H9 (cell line): Measurements from ENCODE around the gene AMD1. TPM values are rescaled to one million over a fixed set of nuclear protein-coding genes. Genes with fewer than 3 reads are reported as not detected.
A peak's percentile ranks its signal among the peaks of the same experiment; 100 is the strongest.

Experiments used
- DNase-seq: peaks from one replicate; pipeline ENCODE4 v3.0.0-alpha.2; 2017
- H2AFZ ChIP-seq: one replicate; pipeline ENCODE4 v1.6.1; 2013; ENCODE audit warnings: mild to moderate bottlenecking, low read length, control low read depth, moderate library complexity
- H2AK5ac ChIP-seq: 2 replicates; pipeline ENCODE4 v1.6.1; 2013; ENCODE audit warnings: low read length, control low read depth, mixed read lengths; ENCODE audit not compliant: insufficient read length
- H2BK120ac ChIP-seq: one replicate; pipeline ENCODE4 v1.6.1; 2013; ENCODE audit warnings: low read depth, mild to moderate bottlenecking, low read length, control low read depth, inconsistent platforms; ENCODE audit not compliant: poor library complexity, severe bottlenecking
- H2BK12ac ChIP-seq: 2 replicates; pipeline ENCODE4 v1.6.1; 2013; ENCODE audit warnings: low read length, control low read depth, mixed read lengths, low read depth; ENCODE audit not compliant: insufficient read length
- H2BK15ac ChIP-seq: 2 replicates; pipeline ENCODE4 v1.6.1; 2013; ENCODE audit warnings: low read depth, low read length, control low read depth
- H2BK20ac ChIP-seq: one replicate; pipeline ENCODE4 v1.6.1; 2013; ENCODE audit warnings: low read depth, mild to moderate bottlenecking, low read length, control low read depth, inconsistent platforms; ENCODE audit not compliant: poor library complexity, severe bottlenecking
- H2BK5ac ChIP-seq: 2 replicates; pipeline ENCODE4 v1.6.1; 2013; ENCODE audit warnings: low read length, control low read depth, mixed read lengths; ENCODE audit not compliant: insufficient read length
- H3K14ac ChIP-seq: 2 replicates; pipeline ENCODE4 v1.6.1; 2013; ENCODE audit warnings: low read length, control low read depth; ENCODE audit not compliant: insufficient read depth
- H3K18ac ChIP-seq: 2 replicates; pipeline ENCODE4 v1.6.1; 2013; ENCODE audit warnings: low read depth, mild to moderate bottlenecking, mixed read lengths, low read length, control low read depth; ENCODE audit not compliant: insufficient read length
- H3K23ac ChIP-seq: 2 replicates; pipeline ENCODE4 v1.6.1; 2013; ENCODE audit warnings: low read length, control low read depth, mixed read lengths, low read depth; ENCODE audit not compliant: insufficient read length
- H3K23me2 ChIP-seq: 2 replicates; pipeline ENCODE4 v1.6.1; 2013; ENCODE audit warnings: low read depth, mild to moderate bottlenecking, mixed read lengths, low read length, control low read depth; ENCODE audit not compliant: insufficient read length, poor library complexity, severe bottlenecking
- H3K27ac ChIP-seq: 2 replicates; pipeline ENCODE4 v1.5.1; 2013; ENCODE audit warnings: low read length, control low read depth, mixed read lengths, low read depth; ENCODE audit not compliant: insufficient read length
- H3K27me3 ChIP-seq: 2 replicates; pipeline ENCODE4 v1.6.1; 2013; ENCODE audit warnings: low read length, control low read depth, inconsistent platforms; ENCODE audit not compliant: insufficient read depth
- H3K4ac ChIP-seq: 2 replicates; pipeline ENCODE4 v1.6.1; 2013; ENCODE audit warnings: low read depth, mild to moderate bottlenecking, control low read depth, inconsistent platforms, low read length, moderate library complexity
- H3K4me1 ChIP-seq: 2 replicates; pipeline ENCODE4 v1.6.1; 2013; ENCODE audit warnings: low read length, control low read depth, inconsistent platforms; ENCODE audit not compliant: insufficient read depth
- H3K4me2 ChIP-seq: 2 replicates; pipeline ENCODE4 v1.6.1; 2013; ENCODE audit warnings: low read length, control low read depth, mixed read lengths; ENCODE audit not compliant: insufficient read length, insufficient read depth
- H3K56ac ChIP-seq: 2 replicates; pipeline ENCODE4 v1.6.1; 2013; ENCODE audit warnings: low read depth, mild to moderate bottlenecking, mixed read lengths, low read length, control low read depth; ENCODE audit not compliant: insufficient read length
- H3K79me1 ChIP-seq: 2 replicates; pipeline ENCODE4 v1.6.1; 2013; ENCODE audit warnings: low read depth, mild to moderate bottlenecking, moderate library complexity, low read length, control low read depth, inconsistent platforms; ENCODE audit not compliant: insufficient read depth, poor library complexity, severe bottlenecking
- H3K79me2 ChIP-seq: 2 replicates; pipeline ENCODE4 v1.6.1; 2013; ENCODE audit warnings: low read length, control low read depth, inconsistent platforms; ENCODE audit not compliant: insufficient read depth
- H3K9ac ChIP-seq: 2 replicates; pipeline ENCODE4 v1.6.1; 2013; ENCODE audit warnings: low read length, control low read depth, mixed read lengths; ENCODE audit not compliant: insufficient read length; ENCODE audit errors: extremely low read depth
- H3K9me3 ChIP-seq: one replicate; pipeline ENCODE4 v1.6.1; 2013; ENCODE audit warnings: low read depth, low read length, inconsistent platforms; ENCODE audit not compliant: control insufficient read depth
- H3T11ph ChIP-seq: one replicate; pipeline ENCODE4 v1.6.1; 2013; ENCODE audit warnings: mild to moderate bottlenecking, low read length, control low read depth, inconsistent platforms
- H4K20me1 ChIP-seq: one replicate; pipeline ENCODE4 v1.6.1; 2013; ENCODE audit not compliant: control insufficient read depth, insufficient read length, insufficient read depth
- H4K5ac ChIP-seq: 2 replicates; pipeline ENCODE4 v1.6.1; 2013; ENCODE audit warnings: low read depth, mild to moderate bottlenecking, mixed read lengths, low read length, control low read depth; ENCODE audit not compliant: insufficient read length
- H4K8ac ChIP-seq: replicated peaks from 2 replicates; pipeline ENCODE4 v1.6.1; 2013; ENCODE audit warnings: low read length, control low read depth, mixed read lengths, low read depth; ENCODE audit not compliant: insufficient read length
- H4K91ac ChIP-seq: 2 replicates; pipeline ENCODE4 v1.6.1; 2013; ENCODE audit warnings: low read depth, mild to moderate bottlenecking, moderate library complexity, mixed read lengths, low read length, control low read depth; ENCODE audit not compliant: insufficient read length
- H3K27ac Mint-ChIP-seq, 3 experiments: 2 replicates in 2 of 3; 3 replicates in 1 of 3; pipeline ENCODE4 v1.8.0; 2020 to 2021; ENCODE audit warnings: mixed read lengths in 3 of 3, mild to moderate bottlenecking in 1 of 3, moderate library complexity in 1 of 3
- H3K27me3 Mint-ChIP-seq: 2 replicates; pipeline ENCODE4 v1.8.0; 2021; ENCODE audit warnings: low read depth, mild to moderate bottlenecking, moderate library complexity, mixed read lengths
- H3K36me3 Mint-ChIP-seq, 3 experiments: 2 replicates in 2 of 3; 3 replicates in 1 of 3; pipeline ENCODE4 v1.8.0; 2020 to 2021; ENCODE audit warnings: low read depth in 3 of 3, mixed read lengths in 3 of 3; ENCODE audit not compliant: insufficient read depth in 1 of 3
- H3K4me1 Mint-ChIP-seq, 2 experiments: 2 replicates each; pipeline ENCODE4 v1.8.0; 2020; ENCODE audit warnings: mixed read lengths in 2 of 2
- H3K4me3 Mint-ChIP-seq, 2 experiments: 2 replicates in 1 of 2; 3 replicates in 1 of 2; pipeline ENCODE4 v1.8.0; 2020 to 2021; ENCODE audit warnings: mild to moderate bottlenecking in 2 of 2, mixed read lengths in 2 of 2, moderate library complexity in 1 of 2
- H3K9me3 Mint-ChIP-seq, 2 experiments: 2 replicates in 1 of 2; 3 replicates in 1 of 2; pipeline ENCODE4 v1.8.0; 2020; ENCODE audit warnings: mild to moderate bottlenecking in 2 of 2, mixed read lengths in 2 of 2, moderate library complexity in 1 of 2
- CTCF ChIP-seq: fragments of 200-600 bp; sonication (generic); conservative IDR thresholded peaks from 3 replicates; pipeline ENCODE4 v1.8.0; 2021; ENCODE audit warnings: antibody characterized with exemption, mild to moderate bottlenecking
- WGBS: extraction: QIAGEN DNeasy Blood & Tissue Kit; methylation state at CpG from one replicate; pipeline ENCODE4 v1.1.7; 2013; ENCODE audit warnings: missing lambda C conversion rate, low lambda C conversion rate, mixed read lengths; ENCODE audit not compliant: insufficient read length; ENCODE audit errors: extremely low coverage; 5-methylcytosine and 5-hydroxymethylcytosine counted together
- total RNA-seq: library from RNA; stranded (reverse); gene quantifications from 2 replicates; pipeline ENCODE4 v1.2.1, GENCODE V29; 2021

AMD1 gene
- total RNA-seq, 1 experiment from 2014 or later = 162 TPM

DNA sequence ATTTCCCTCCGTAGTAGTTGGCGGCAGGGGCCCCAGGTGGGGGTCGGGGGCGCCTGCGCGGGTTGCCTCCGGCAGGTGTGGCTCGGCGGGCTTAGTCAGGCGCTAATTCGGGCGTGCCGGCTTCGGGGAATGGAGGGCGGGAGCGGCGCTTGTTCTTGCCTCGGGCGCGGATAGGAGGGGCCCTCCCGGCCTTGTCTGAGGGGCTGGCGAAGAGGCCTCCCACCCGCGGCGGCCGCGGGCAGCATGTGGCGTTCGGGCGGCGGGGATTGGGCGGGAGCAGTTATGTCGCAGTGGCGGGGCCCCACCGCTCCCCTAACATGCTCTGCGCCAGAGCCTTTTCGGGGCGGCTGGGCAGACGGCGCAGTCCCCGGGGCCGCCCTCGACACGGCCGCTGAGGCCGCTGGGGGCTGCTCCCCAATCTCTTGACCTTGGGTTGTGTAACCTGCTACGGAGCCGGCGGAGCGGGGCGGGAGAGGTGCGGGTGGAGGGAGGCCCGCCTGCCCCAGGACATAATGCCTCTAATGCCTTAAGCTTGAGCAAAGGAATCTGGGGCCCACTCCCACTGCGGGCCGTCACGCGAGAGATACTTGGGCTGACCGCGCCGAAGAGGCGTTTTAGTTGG, 1.1 kb downstream of the AMD1 start:
- H3K14ac ChIP-seq = peak overlapping the region; percentile 94
- H3K23me2 ChIP-seq = peaks cover 4% of the 10 kb centered on the region
- H3K9me3 Mint-ChIP-seq = peaks cover 2 to 8% of the 10 kb centered on the region in 2 experiments; a peak in 4 of 5 replicates
- peak overlapping the region; percentile 64 for H3K18ac ChIP-seq
- H3K36me3 Mint-ChIP-seq = peaks cover 0 to 18% (median 13%) of the 10 kb centered on the region in 3 experiments; a peak in 6 of 7 replicates
- no peaks in the 10 kb centered on the region for H3K27me3 ChIP-seq
- no peak overlapping the region for H2AK5ac ChIP-seq
- H4K5ac ChIP-seq = no peak overlapping the region
- DNase-seq = no peak
- H3K4ac ChIP-seq = no peak overlapping the region; the same call in 1 of the 2 replicates
- H2AFZ ChIP-seq = no peak overlapping the region
- H4K8ac ChIP-seq = no peak overlapping the region
- H3T11ph ChIP-seq = no peak overlapping the region
- peak overlapping the region in 2 of 3 experiments; percentile 17 to 87; a peak in 3 of 7 replicates for H3K27ac Mint-ChIP-seq
- no peak overlapping the region for H3K56ac ChIP-seq
- H3K9ac ChIP-seq = peak overlapping the region; percentile 98
- H3K27me3 Mint-ChIP-seq = peaks cover 3% of the 10 kb centered on the region; the same call in 1 of the 2 replicates
- H2BK20ac ChIP-seq = no peak overlapping the region
- WGBS = no CpG with 5 or more reads among the region's 61 CpGs
- peaks cover 60% of the 10 kb centered on the region for H3K79me2 ChIP-seq
- H3K79me1 ChIP-seq = no peaks in the 10 kb centered on the region
- no peaks in the 10 kb centered on the region for H4K20me1 ChIP-seq
- H2BK12ac ChIP-seq = no peak overlapping the region
- no peak overlapping the region for H3K27ac ChIP-seq
- no peak overlapping the region for H3K23ac ChIP-seq
- H3K4me1 Mint-ChIP-seq = peaks cover 39 to 45% of the 10 kb centered on the region in 2 experiments
- peak overlapping the region; percentile 89 to 97 for H3K4me3 Mint-ChIP-seq
- no peak overlapping the region for H2BK15ac ChIP-seq
- no peaks in the 10 kb centered on the region for H3K9me3 ChIP-seq
- H2BK5ac ChIP-seq = no peak overlapping the region
- peak overlapping the region; percentile 92 for H3K4me2 ChIP-seq
- TF ChIP-seq CTCF = no peak
- no peak overlapping the region for H4K91ac ChIP-seq
- no peak overlapping the region for H2BK120ac ChIP-seq
- H3K4me1 ChIP-seq = no peaks in the 10 kb centered on the region; the same call in 1 of the 2 replicates
